ENCODE data around the gene IKZF3.
"Not testable (repeated sequence)": the region's sequence is repeated elsewhere in the genome, so short reads cannot be mapped to it uniquely, and the experiment has no call there.

The IKZF3 gene

GRCh38 chr17:39866013-39866730 lies 2.1 kb upstream of the IKZF3 start:
- Mint-ChIP-seq H3K4me3 (no peak overlapping the region), H3K27ac (no peak overlapping the region), H3K36me3 (ENCODE audit: low read depth) (no peaks in the 10 kb centered on the region), H3K9me3 (peaks cover 5% of the 10 kb centered on the region), H3K27me3 (ENCODE audit: low read depth) (peaks cover 75% of the 10 kb centered on the region), H3K4me1 (no peaks in the 10 kb centered on the region)
- no peak for TF ChIP-seq CTCF (IDR thresholded peaks at IDR 0.05; ENCODE audit: unreplicated experiment in 3 of 3)

GRCh38 chr17:39863244-39863917 lies 731 bp downstream of the IKZF3 start:
- Mint-ChIP-seq H3K9me3 (no peaks in the 10 kb centered on the region), H3K27ac (no peak overlapping the region), H3K4me3 (peak overlapping the region in 1 of 3 experiments; percentile 27), H3K36me3 (ENCODE audit: low read depth) (no peaks in the 10 kb centered on the region), H3K27me3 (ENCODE audit: low read depth) (peaks cover 76% of the 10 kb centered on the region), H3K4me1 (no peaks in the 10 kb centered on the region)
- no peak for TF ChIP-seq CTCF (IDR thresholded peaks at IDR 0.05; ENCODE audit: unreplicated experiment in 3 of 3)

GRCh38 chr17:39861235-39861634 lies 2.9 kb downstream of the IKZF3 start:
- Mint-ChIP-seq H3K9me3 (no peaks in the 10 kb centered on the region), H3K27me3 (ENCODE audit: low read depth) (peaks cover 67% of the 10 kb centered on the region), H3K4me3 (no peak overlapping the region), H3K36me3 (ENCODE audit: low read depth) (no peaks in the 10 kb centered on the region), H3K27ac (no peak overlapping the region), H3K4me1 (no peaks in the 10 kb centered on the region)
- no peak for TF ChIP-seq CTCF (IDR thresholded peaks at IDR 0.05; ENCODE audit: unreplicated experiment in 3 of 3)

GRCh38 chr17:39855911-39856649 lies 8.0 kb downstream of the IKZF3 start:
- not testable (repeated sequence) for H3K27ac Mint-ChIP-seq; H3K4me1 Mint-ChIP-seq; H3K4me3 Mint-ChIP-seq; H3K36me3 Mint-ChIP-seq (ENCODE audit: low read depth); H3K9me3 Mint-ChIP-seq
- peaks cover 17% of the 10 kb centered on the region for H3K27me3 Mint-ChIP-seq (ENCODE audit: low read depth)

GRCh38 chr17:39854909-39855308 lies 9.2 kb downstream of the IKZF3 start:
- TF ChIP-seq CTCF (IDR thresholded peaks at IDR 0.05; ENCODE audit: unreplicated experiment in 3 of 3) = no peak
- H3K27me3 Mint-ChIP-seq (ENCODE audit: low read depth) = peaks cover 9% of the 10 kb centered on the region
- H3K9me3 Mint-ChIP-seq = no peaks in the 10 kb centered on the region

GRCh38 chr17:39852239-39852638 lies 11.9 kb downstream of the IKZF3 start:
- Mint-ChIP-seq H3K9me3 (no peaks in the 10 kb centered on the region), H3K27ac (no peak overlapping the region), H3K27me3 (ENCODE audit: low read depth) (peaks cover 2% of the 10 kb centered on the region), H3K4me1 (peaks cover 8% of the 10 kb centered on the region), H3K4me3 (no peak overlapping the region), H3K36me3 (ENCODE audit: low read depth) (no peaks in the 10 kb centered on the region)
- no peak for TF ChIP-seq CTCF (IDR thresholded peaks at IDR 0.05; ENCODE audit: unreplicated experiment in 3 of 3)

More at GRCh38 chr17:39854909-39855308, 9.2 kb downstream of the IKZF3 start:
- H3K27ac Mint-ChIP-seq = no peak overlapping the region
- no peaks in the 10 kb centered on the region for H3K36me3 Mint-ChIP-seq (ENCODE audit: low read depth)
- no peaks in the 10 kb centered on the region for H3K4me1 Mint-ChIP-seq
- H3K4me3 Mint-ChIP-seq = no peak overlapping the region

GRCh38 chr17:39850186-39850585 lies 13.9 kb downstream of the IKZF3 start:
- peaks cover 15% of the 10 kb centered on the region for H3K4me1 Mint-ChIP-seq
- H3K36me3 Mint-ChIP-seq (ENCODE audit: low read depth); H3K9me3 Mint-ChIP-seq; H3K27me3 Mint-ChIP-seq (ENCODE audit: low read depth); H3K27ac Mint-ChIP-seq; H3K4me3 Mint-ChIP-seq: not testable (repeated sequence)

Data from nephron (organoid).